DMS153 treated with DMSO at 0.1 percent for 48 hours (cell line): ENCODE data around the gene TFF3.

ENCODE experiments used
- DNase-seq: peaks from one replicate; lab custom pipeline; 2025; ENCODE audit not compliant: unreplicated experiment; lab: John Stamatoyannopoulos, UW

TFF3 gene

DNA sequence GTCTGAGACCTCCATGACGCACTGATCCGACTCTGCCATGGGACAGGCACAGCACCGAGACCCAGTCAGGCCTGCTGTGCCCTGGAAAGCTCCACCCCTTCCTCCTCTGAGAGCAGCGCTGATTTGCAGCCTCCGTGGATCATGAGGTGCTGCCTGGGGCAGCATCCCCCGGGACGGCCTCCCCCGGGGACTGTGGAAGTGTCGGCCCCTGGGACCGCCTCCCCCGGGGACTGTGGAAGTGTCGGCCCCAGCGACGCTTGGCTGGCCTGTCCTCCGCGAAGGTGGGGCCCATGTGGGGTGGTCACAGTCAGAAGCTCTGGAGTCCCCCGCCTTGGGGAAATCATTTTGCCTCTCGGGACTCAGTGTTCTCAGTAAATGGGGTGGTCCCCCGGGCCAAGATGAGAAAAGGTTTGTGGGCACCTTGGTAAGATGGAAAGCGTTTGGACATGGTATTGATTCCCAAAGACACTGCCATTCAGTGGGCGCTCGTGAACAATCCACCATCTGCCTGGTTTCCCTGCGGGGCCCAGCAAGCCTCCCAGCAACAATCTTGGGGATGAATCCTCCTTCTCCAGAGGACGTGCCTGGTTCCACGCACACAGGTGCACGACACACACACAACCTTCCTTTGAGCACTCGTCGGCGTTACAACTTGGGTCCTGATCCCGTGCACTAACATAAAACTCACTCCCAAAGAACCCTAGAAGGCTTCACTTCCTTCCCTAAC is 32.6 kb upstream of the TFF3 start:
- DNase-seq, result no peak

- DNase-seq, result no peak
These were observed 31.8 kb upstream of the TFF3 start for GRCh38 chr21:42346866-42347600.

DNA sequence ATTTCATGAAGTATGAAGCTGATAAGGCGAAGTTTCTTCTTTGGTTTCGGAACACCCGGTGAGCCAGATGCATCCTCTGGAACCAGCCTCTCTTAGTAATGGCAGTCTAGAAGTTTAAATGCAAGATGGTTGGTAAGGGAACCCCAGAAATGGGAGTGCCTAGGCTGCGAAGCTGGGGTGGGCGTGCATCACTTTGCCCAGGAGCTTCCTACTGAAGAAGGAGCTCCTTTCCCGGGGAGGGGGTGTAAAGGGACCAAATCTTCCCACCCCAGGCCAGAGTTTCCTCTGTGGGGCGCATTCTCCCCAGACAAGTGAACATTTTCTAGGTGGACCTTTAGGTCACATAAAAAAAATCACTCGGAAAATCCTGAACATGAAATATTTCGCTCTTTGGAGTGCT is 31.2 kb upstream of the TFF3 start:
- DNase-seq, result no peak

DNA sequence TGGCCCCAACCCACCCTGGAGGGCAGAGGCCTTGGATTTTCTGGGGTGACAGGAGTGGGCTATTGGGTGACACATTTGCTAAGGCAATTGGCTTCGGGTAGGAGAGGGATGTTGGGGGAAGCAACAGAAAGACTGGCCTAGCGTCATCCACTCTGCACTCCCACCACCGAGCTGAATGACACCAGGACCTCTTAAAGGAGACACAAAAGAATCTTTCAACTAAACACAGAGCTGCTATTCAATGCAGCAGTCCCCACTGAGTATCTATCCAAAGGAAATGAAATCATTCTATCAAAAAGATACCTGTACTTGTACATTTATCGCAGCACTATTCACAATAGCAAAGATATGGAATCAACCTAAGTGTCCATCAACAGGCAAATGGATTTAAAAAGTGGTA is 29.4 kb upstream of the TFF3 start:
- DNase-seq, result no peak

GRCh38 chr21:42343963-42344510 is 28.8 kb upstream of the TFF3 start:
- no peak for DNase-seq

DNA sequence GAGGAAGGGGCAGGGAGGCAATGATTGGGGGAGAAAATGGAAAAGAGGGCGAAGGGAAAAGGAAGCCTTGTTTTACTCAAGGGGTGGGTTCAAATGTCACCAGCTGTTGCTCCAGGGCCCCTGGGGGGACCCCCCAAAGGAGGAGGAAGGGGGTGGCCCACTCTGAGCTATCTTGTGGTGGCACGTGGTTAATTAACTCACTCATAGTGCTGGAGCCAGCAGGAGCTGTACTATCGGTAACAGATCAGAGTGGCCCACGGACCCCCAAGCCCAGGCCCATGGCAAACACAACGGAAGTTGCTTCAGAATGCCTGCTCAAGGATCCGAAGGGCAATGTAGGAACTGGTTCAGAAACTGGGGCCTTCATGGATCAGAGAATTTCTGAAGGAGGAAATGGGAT is 28.3 kb upstream of the TFF3 start:
- DNase-seq, result no peak

- DNase-seq, result no peak
These were observed 27.9 kb upstream of the TFF3 start for GRCh38 chr21:42343101-42343500.

DNA sequence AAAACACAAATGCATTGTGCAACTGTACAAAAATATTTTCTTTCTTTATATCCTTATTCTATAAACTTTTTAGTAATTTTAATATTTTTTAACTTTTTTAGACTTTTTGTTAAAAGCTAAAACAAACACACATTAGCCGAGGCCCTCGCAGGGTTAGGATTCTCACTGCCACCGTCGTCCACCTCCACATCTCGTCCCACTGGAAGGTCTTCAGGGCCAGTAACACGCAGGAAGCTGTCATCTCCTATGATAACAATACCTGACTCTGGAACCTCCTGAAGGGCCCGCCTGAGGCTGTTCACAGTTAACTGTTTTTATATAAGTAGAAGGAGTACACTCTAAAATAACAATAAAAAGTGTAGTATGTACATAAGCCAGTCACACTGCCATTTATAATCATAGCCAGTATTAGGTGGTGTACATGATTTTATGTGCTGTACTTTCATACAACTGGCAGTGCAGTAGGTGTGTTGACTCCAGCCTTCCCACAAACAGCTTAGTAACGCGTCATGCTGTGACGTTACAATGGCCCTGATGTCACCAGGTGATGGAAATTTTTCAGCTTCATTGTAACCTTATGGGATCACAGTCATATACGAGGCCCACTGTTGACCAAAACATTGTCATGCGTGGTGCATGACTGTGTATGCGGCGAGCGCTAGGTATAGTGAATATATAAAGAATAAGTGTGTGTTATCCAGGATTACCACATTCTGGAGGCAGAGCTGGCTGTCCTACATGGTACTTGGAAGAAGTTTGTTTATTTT is 26.8 kb upstream of the TFF3 start:
- DNase-seq, result no peak

GRCh38 chr21:42340187-42341050 is 25.2 kb upstream of the TFF3 start:
- no peak for DNase-seq

- no peak for DNase-seq
These were observed 23.8 kb upstream of the TFF3 start for GRCh38 chr21:42338729-42339715.

DNA sequence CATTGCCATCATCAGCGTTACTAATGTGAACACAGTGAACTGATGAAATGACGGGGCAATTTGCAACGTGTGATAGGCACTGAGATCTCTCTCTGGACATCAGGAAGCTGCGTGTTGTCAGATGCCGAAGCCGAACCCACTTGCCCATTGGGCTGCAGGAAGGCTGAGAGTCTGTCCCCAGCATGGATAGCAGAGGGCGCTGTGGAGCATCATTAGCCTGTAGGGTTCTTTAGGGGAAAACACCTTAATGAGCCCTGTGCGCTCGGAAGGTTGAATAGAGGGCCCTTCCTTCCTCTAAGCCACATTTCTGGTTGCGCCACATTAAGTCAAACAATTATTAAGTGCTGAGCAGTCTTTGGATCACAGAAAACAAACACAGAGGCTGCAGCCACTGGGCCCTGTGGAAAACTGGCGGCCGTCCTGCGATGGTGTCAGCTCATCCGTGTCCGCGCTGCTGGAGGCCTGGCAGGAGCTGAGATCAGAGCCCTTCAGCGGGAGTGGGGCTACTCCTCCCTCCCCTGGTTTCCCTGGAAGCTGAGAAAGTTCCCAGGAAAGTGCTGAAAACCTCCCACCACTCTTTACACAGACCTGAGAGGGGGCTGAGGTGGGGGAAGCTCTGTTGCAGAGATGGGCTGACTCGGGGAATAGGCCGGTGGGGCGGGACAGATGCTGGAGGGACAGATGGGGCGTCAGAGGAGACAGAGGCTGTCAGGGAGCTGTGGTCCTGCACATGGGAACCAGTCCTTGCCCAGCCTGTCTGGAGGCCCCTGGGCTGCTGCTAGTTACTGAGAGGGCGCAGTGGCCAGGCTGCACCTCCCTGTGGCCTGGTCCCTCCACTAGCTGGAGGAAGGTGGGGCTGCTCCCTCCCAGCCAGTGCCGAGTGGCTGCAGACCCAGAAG is 22.9 kb upstream of the TFF3 start:
- DNase-seq, result peak; percentile 74

DNA sequence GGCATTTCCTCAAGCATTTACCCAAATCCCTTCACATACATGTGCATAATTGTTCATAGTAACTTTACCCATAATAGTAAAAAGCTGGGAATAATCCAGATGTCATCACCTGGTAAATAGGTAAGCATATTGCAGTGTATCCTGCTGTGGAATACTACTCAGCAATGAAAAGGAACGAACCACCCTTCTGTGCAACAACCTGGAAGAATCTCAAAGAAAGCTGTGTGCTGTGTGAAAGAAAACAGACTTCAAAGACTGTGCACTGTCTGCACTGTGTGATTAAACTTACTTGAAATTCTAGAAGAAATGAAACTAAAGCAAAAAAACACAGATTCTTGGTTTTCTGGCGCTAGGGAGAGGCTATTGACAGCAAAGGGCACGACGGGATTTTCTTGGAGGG is 22.1 kb upstream of the TFF3 start:
- DNase-seq, result no peak

DNA sequence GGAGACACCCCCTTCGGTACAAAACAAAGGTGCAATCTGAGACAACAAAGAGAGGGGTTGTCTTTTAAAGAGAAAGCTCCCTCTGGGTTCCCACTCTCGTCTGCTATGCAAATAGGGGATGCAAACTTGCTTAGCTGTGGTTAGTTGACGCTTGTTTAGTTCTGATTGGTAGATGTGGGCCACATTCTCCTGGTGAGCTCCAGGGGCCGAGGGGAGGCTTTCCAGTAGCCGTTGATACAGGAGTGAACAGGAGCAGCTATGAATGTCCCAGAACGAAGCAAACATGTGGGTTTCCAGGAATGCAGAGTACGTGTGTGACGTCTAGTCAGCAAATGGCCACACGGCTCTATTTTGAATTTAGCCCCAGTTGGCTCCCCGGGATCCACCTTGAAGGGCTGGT is 20.8 kb upstream of the TFF3 start:
- DNase-seq, result no peak

DNA sequence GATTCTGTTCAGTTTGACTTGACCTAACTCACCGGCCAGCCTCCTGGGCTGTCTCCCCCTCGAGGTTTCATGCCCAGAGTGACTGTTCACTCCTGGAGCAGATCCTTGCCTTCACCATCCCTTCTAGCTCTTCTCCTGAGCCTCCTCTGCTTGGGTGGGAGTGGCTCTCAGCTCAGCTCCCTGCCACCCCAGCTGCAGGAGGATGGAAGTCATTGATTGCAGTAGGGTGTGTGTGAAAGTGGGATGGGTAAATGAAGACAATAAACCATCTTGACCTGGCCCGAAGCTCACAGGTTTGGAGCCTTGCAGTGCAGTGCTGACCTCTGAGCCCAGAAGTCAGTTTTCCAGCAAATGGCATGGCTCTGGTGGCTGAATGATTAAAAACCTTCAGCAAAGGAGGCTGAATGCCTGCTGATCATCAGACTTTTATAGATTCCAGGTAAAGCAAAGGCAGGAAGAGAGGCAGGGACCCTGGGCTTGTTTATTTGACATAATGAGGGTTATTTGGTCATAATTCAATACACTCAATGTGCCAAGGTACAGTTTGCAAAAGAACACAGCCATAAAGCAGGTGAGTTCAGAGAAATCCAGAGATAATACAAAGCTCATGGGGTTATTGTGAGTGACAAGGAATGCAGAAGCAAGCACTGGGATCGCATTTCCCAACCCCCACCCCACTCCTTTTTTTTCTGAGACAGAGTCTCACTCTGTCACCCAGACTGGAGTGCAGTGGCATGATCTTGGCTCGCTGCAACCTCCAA is 17.5 kb upstream of the TFF3 start:
- DNase-seq, result no peak

GRCh38 chr21:42331660-42332059 is 16.5 kb upstream of the TFF3 start:
- DNase-seq, result no peak

DNA sequence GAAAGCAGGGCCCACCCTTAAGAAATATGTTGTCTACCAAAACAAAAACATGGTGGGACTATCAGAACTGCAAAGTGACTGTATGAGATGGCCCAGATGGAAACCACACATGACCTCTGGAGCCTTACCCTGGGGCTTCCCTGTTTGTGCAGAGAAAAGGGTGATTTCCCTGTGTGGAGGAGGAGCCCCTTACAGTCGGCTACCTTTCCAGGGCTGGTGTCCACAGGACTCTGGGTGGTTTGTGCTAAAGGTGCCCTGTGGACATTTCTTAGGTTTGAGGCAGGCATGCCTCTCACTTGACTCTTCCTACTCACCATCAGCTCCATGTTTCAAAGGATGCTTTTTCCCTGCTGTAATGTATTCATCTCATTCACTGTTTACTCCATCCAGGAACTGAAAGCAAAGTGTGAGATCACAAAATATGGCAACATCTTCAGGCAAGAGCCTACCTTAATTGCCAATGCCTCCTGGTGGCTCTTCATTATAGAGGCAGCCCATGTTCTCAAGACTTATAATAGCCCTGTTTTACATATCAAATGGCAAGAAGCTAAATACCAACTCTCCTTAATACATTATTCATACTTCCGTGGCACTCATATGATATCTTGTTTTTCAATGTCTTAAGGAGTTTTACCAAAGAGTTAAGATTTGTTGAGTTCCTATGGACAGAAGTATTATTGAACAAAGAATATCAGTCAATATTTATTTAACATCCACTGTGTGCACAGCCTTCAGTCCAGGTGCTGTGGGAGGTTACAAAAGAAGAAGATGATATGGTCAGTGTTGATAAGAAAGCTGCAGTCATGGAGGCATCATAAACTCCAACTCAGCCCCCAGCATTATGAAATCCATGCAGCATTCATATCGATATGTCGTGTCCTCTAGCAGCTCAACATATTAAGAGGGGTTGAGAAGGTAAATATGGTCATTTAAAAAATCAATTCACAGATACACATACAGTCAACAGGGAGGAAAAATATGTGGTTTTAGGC is 15.5 kb upstream of the TFF3 start:
- DNase-seq, result no peak

DNA sequence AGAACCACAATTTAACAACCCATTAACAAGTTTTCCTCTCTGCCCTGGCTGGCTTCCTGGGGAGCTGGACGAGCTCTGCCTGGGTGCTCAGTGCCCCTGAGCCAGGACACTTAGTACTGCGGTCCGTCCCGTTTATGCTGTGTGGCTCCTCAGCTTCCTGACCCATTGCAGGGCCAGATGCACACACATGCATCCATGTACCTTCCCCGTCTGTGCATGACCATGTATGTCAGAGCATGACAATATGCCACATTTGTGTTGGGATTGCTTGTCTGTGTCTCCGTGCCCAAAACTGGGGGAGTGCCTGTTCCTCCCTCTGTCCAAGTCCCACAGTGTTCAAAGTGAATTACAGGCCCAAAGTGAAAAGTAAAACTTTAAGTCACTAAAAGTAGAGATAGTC is 9.7 kb upstream of the TFF3 start:
- no peak for DNase-seq
